Neuronal stem cell (in vitro differentiated cells): ENCODE data around the gene LAG3.

Source experiments
- DNase-seq: peaks from one replicate; pipeline ENCODE4 v3.0.0-alpha.2; 2013; ENCODE audit warnings: low spot score
- H2AFZ ChIP-seq: one replicate; pipeline ENCODE4 v1.6.1; 2013; ENCODE audit warnings: mild to moderate bottlenecking, low read length, inconsistent platforms
- H2AK5ac ChIP-seq: 2 replicates; pipeline ENCODE4 v1.6.1; 2013; ENCODE audit warnings: low read depth, mild to moderate bottlenecking, inconsistent platforms, low read length, moderate library complexity, mixed read lengths
- H2BK120ac ChIP-seq: 2 replicates; pipeline ENCODE4 v1.6.1; 2013; ENCODE audit warnings: low read depth, mild to moderate bottlenecking, inconsistent platforms, low read length, moderate library complexity, mixed read lengths
- H2BK12ac ChIP-seq: one replicate; pipeline ENCODE4 v1.6.1; 2013; ENCODE audit warnings: low read length, inconsistent platforms
- H2BK15ac ChIP-seq: 2 replicates; pipeline ENCODE4 v1.6.1; 2013; ENCODE audit warnings: mild to moderate bottlenecking, low read length, inconsistent platforms, mixed read lengths
- H2BK5ac ChIP-seq: one replicate; pipeline ENCODE4 v1.6.1; 2013; ENCODE audit warnings: inconsistent platforms, mild to moderate bottlenecking, low read length, moderate library complexity
- H3K14ac ChIP-seq: one replicate; pipeline ENCODE4 v1.6.1; 2013; ENCODE audit warnings: low read length, inconsistent platforms
- H3K18ac ChIP-seq: 2 replicates; pipeline ENCODE4 v1.6.1; 2013; ENCODE audit warnings: low read length, inconsistent platforms
- H3K23ac ChIP-seq: 2 replicates; pipeline ENCODE4 v1.6.1; 2013; ENCODE audit warnings: low read depth, mild to moderate bottlenecking, mixed read lengths, low read length, inconsistent platforms; ENCODE audit not compliant: poor library complexity
- H3K27ac ChIP-seq: replicated peaks from 3 replicates; pipeline ENCODE4 v1.5.1; 2013; ENCODE audit warnings: low read length, inconsistent platforms
- H3K27me3 ChIP-seq, 3 experiments: 2 replicates each; pipeline ENCODE4 v1.6.1; 2013; ENCODE audit warnings: low read length in 3 of 3, mild to moderate bottlenecking in 2 of 3, inconsistent platforms in 1 of 3, low read depth in 1 of 3, mixed read lengths in 1 of 3, moderate library complexity in 1 of 3; ENCODE audit not compliant: control insufficient read depth in 3 of 3, insufficient read depth in 3 of 3
- H3K36me3 ChIP-seq, 2 donors: replicated peaks in 1 of 2; 2 replicates each; pipeline ENCODE4 v1.6.1; 2013; ENCODE audit warnings: low read length in 2 of 2; ENCODE audit not compliant: control insufficient read depth in 2 of 2, insufficient read depth in 2 of 2
- H3K4ac ChIP-seq: 2 replicates; pipeline ENCODE4 v1.6.1; 2013; ENCODE audit warnings: inconsistent platforms, mild to moderate bottlenecking, low read length, moderate library complexity
- H3K4me1 ChIP-seq, 2 donors: 1 replicate in 1 of 2; 2 replicates in 1 of 2; pipeline ENCODE4 v1.6.1; 2013; ENCODE audit warnings: low read length in 2 of 2, low read depth in 1 of 2; ENCODE audit not compliant: control insufficient read depth in 2 of 2, insufficient read depth in 1 of 2
- H3K4me2 ChIP-seq: one replicate; pipeline ENCODE4 v1.6.1; 2013; ENCODE audit warnings: mild to moderate bottlenecking, low read length, inconsistent platforms; ENCODE audit not compliant: insufficient read depth, poor library complexity, severe bottlenecking
- H3K4me3 ChIP-seq, 2 donors: 2 replicates each; pipeline ENCODE4 v1.5.1; 2013; ENCODE audit warnings: low read length in 2 of 2, mild to moderate bottlenecking in 2 of 2, inconsistent platforms in 1 of 2, moderate library complexity in 1 of 2
- H3K79me1 ChIP-seq: one replicate; pipeline ENCODE4 v1.6.1; 2013; ENCODE audit warnings: low read depth, mild to moderate bottlenecking, inconsistent platforms, low read length, moderate library complexity
- H3K9ac ChIP-seq: one replicate; pipeline ENCODE4 v1.6.1; 2013; ENCODE audit warnings: mild to moderate bottlenecking, low read depth, low read length, inconsistent platforms; ENCODE audit not compliant: poor library complexity
- H3K9me3 ChIP-seq, 2 donors: replicated peaks in 1 of 2; 2 replicates each; pipeline versions ENCODE3 to v1.6.1; 2013; ENCODE audit warnings: low read length in 2 of 2, mild to moderate bottlenecking in 2 of 2, inconsistent platforms in 1 of 2, low read depth in 1 of 2, mixed read lengths in 1 of 2, moderate library complexity in 1 of 2; ENCODE audit not compliant: control insufficient read depth in 2 of 2, insufficient read depth in 1 of 2
- H4K8ac ChIP-seq: one replicate; pipeline ENCODE4 v1.6.1; 2013; ENCODE audit warnings: low read depth, mild to moderate bottlenecking, inconsistent platforms, low read length, moderate library complexity
- H4K91ac ChIP-seq: one replicate; pipeline ENCODE4 v1.6.1; 2013; ENCODE audit warnings: low read length, low read depth, mild to moderate bottlenecking, inconsistent platforms; ENCODE audit not compliant: poor library complexity
- WGBS, 2 donors: extraction: QIAGEN DNeasy Blood & Tissue Kit; methylation state at CpG; one replicate each; pipeline ENCODE4 v1.1.7; 2013; ENCODE audit warnings: missing lambda C conversion rate in 2 of 2, mixed read lengths in 1 of 2; ENCODE audit not compliant: insufficient read length in 2 of 2, insufficient replicate concordance in 1 of 2; ENCODE audit errors: extremely low coverage in 2 of 2; 5-methylcytosine and 5-hydroxymethylcytosine counted together

The LAG3 gene

GRCh38 chr12:6725350-6725749, 47.0 kb upstream of the LAG3 start:
- Histone ChIP-seq H2AK5ac (no peak overlapping the region), H3K27ac (no peak overlapping the region), H3K27me3 (no peaks in the 10 kb centered on the region), H3K9ac (no peak overlapping the region), H3K79me1 (peaks cover 1% of the 10 kb centered on the region), H3K36me3 (peaks cover 14 to 38% of the 10 kb centered on the region in 2 donors), H2AFZ (no peak overlapping the region), H2BK120ac (no peak overlapping the region), H3K18ac (no peak overlapping the region), H3K14ac (no peak overlapping the region), H2BK12ac (no peak overlapping the region), H3K4me3 (no peak overlapping the region), H2BK5ac (no peak overlapping the region), H3K4me1 (peaks cover 3 to 5% of the 10 kb centered on the region in 2 donors), H4K8ac (no peak overlapping the region), H3K4ac (no peak overlapping the region), H3K4me2 (no peak overlapping the region), H3K23ac (no peak overlapping the region), H2BK15ac (no peak overlapping the region), H4K91ac (no peak overlapping the region), H3K9me3 (no peaks in the 10 kb centered on the region)
- WGBS, 2 donors = no CpG with 5 or more reads among the region's 7 CpGs
- no peak for DNase-seq

- DNase-seq = no peak
- WGBS, 2 donors = no CpG with 5 or more reads among the region's 18 CpGs
- Histone ChIP-seq H2BK120ac (no peak overlapping the region), H3K4ac (no peak overlapping the region), H3K9ac (peak overlapping the region; percentile 3), H3K4me3 (peak overlapping the region in 1 of 2 donors; percentile 11), H3K27me3 (no peaks in the 10 kb centered on the region), H4K91ac (peak overlapping the region; percentile 64), H2BK5ac (no peak overlapping the region), H3K18ac (no peak overlapping the region), H3K23ac (peak overlapping the region; percentile 52), H3K4me1 (peaks cover 3 to 5% of the 10 kb centered on the region in 2 donors), H3K36me3 (peaks cover 29 to 62% of the 10 kb centered on the region in 2 donors), H4K8ac (no peak overlapping the region), H2BK15ac (no peak overlapping the region), H3K14ac (no peak overlapping the region), H3K4me2 (no peak overlapping the region), H3K9me3 (no peaks in the 10 kb centered on the region), H3K79me1 (peaks cover 2% of the 10 kb centered on the region), H2BK12ac (no peak overlapping the region), H3K27ac (no peak overlapping the region), H2AK5ac (peak overlapping the region; percentile 72), H2AFZ (no peak overlapping the region)
Observed at GRCh38 chr12:6729186-6729585, 43.1 kb upstream of the LAG3 start.

GRCh38 chr12:6730169-6730568, 42.2 kb upstream of the LAG3 start:
- no peak overlapping the region for H2BK5ac ChIP-seq
- H4K8ac ChIP-seq = peak overlapping the region; percentile 25
- DNase-seq = no peak
- no peak overlapping the region for H3K9ac ChIP-seq
- WGBS, 2 donors = no CpG with 5 or more reads among the region's 8 CpGs
- H2BK12ac ChIP-seq = no peak overlapping the region
- H2BK15ac ChIP-seq = no peak overlapping the region
- H3K27me3 ChIP-seq = no peaks in the 10 kb centered on the region
- H3K4me1 ChIP-seq = peaks cover 0 to 3% of the 10 kb centered on the region in 2 donors
- H4K91ac ChIP-seq = no peak overlapping the region
- no peak overlapping the region for H2AFZ ChIP-seq
- no peak overlapping the region for H3K27ac ChIP-seq
- no peak overlapping the region for H3K4ac ChIP-seq
- H3K23ac ChIP-seq = no peak overlapping the region
- H2BK120ac ChIP-seq = no peak overlapping the region
- no peak overlapping the region for H2AK5ac ChIP-seq
- no peak overlapping the region for H3K18ac ChIP-seq
- H3K9me3 ChIP-seq = no peaks in the 10 kb centered on the region
- H3K36me3 ChIP-seq = peaks cover 29 to 64% of the 10 kb centered on the region in 2 donors
- H3K14ac ChIP-seq = no peak overlapping the region
- no peak overlapping the region for H3K4me2 ChIP-seq
- peaks cover 2% of the 10 kb centered on the region for H3K79me1 ChIP-seq
- H3K4me3 ChIP-seq = no peak overlapping the region

GRCh38 chr12:6734506-6735387, 37.6 kb upstream of the LAG3 start:
- H2BK120ac ChIP-seq = no peak overlapping the region
- no peaks in the 10 kb centered on the region for H3K27me3 ChIP-seq
- DNase-seq = no peak
- no peak overlapping the region for H3K23ac ChIP-seq
- no peak overlapping the region for H4K8ac ChIP-seq
- peaks cover 19 to 32% of the 10 kb centered on the region in 2 donors for H3K36me3 ChIP-seq
- H3K79me1 ChIP-seq = peaks cover 1% of the 10 kb centered on the region
- WGBS, 2 donors = no CpG with 5 or more reads among the region's 10 CpGs
- no peak overlapping the region for H2BK5ac ChIP-seq
- no peak overlapping the region for H3K18ac ChIP-seq
- no peak overlapping the region for H3K4ac ChIP-seq
- no peak overlapping the region for H3K27ac ChIP-seq
- H4K91ac ChIP-seq = no peak overlapping the region
- no peak overlapping the region for H2BK12ac ChIP-seq
- H3K4me1 ChIP-seq = peaks cover 0 to 8% of the 10 kb centered on the region in 2 donors
- no peak overlapping the region for H3K4me3 ChIP-seq
- no peak overlapping the region for H2AK5ac ChIP-seq
- H3K9me3 ChIP-seq = no peaks in the 10 kb centered on the region
- H2AFZ ChIP-seq = no peak overlapping the region
- H3K9ac ChIP-seq = no peak overlapping the region
- no peak overlapping the region for H2BK15ac ChIP-seq
- H3K14ac ChIP-seq = no peak overlapping the region
- no peak overlapping the region for H3K4me2 ChIP-seq
